Liver (tissue), 9 donors: ENCODE results near the gene DHPS. TPM values are rescaled to one million over a fixed set of nuclear protein-coding genes. Genes with fewer than 3 reads are reported as not detected.
A peak's percentile ranks its signal among the peaks of the same experiment; 100 is the strongest.

ENCODE experiments used
- DNase-seq: peaks from one replicate; pipeline ENCODE4 v3.0.0-alpha.2; 2017; ENCODE audit warnings: low spot score
- H3K27ac ChIP-seq, 2 donors: one replicate each; pipeline ENCODE4 v1.7.0; 2013; ENCODE audit warnings: inconsistent platforms in 2 of 2, low read length in 2 of 2, control low read depth in 1 of 2, low read depth in 1 of 2, mild to moderate bottlenecking in 1 of 2
- H3K27me3 ChIP-seq, 4 donors: one replicate each; pipeline versions ENCODE4 v1.6.1 to v1.7.0; 2013; ENCODE audit warnings: low read length in 3 of 4, inconsistent platforms in 1 of 4, mild to moderate bottlenecking in 1 of 4, moderate library complexity in 1 of 4; ENCODE audit not compliant: control insufficient read depth in 4 of 4, insufficient read depth in 4 of 4
- H3K36me3 ChIP-seq, 4 donors: one replicate each; pipeline versions ENCODE4 v1.6.1 to v1.7.0; 2013; ENCODE audit warnings: low read length in 3 of 4, mild to moderate bottlenecking in 3 of 4, low read depth in 1 of 4, moderate library complexity in 1 of 4; ENCODE audit not compliant: control insufficient read depth in 4 of 4, insufficient read depth in 3 of 4
- H3K4me1 ChIP-seq, 4 donors: one replicate each; pipeline versions ENCODE4 v1.6.1 to v1.7.0; 2013; ENCODE audit warnings: low read length in 3 of 4, mild to moderate bottlenecking in 3 of 4, moderate library complexity in 1 of 4; ENCODE audit not compliant: control insufficient read depth in 4 of 4, insufficient read depth in 4 of 4
- H3K4me3 ChIP-seq, 3 donors: one replicate each; pipeline versions ENCODE4 v1.6.1 to v1.7.0; 2013; ENCODE audit warnings: low read length in 3 of 3, control low read depth in 1 of 3, low read depth in 1 of 3, mild to moderate bottlenecking in 1 of 3
- H3K9ac ChIP-seq, 2 donors: one replicate each; pipeline ENCODE4 v1.7.0; 2013; ENCODE audit warnings: low read length in 2 of 2, mild to moderate bottlenecking in 2 of 2, moderate library complexity in 2 of 2, control low read depth in 1 of 2, low read depth in 1 of 2
- H3K9me3 ChIP-seq, 4 donors: one replicate each; pipeline versions ENCODE4 v1.6.1 to v1.7.0; 2013; ENCODE audit warnings: low read length in 3 of 4; ENCODE audit not compliant: control insufficient read depth in 4 of 4
- FOXA1 ChIP-seq: IDR thresholded peaks from 2 replicates; pipeline ENCODE4 v1.6.1; 2016; ENCODE audit warnings: antibody characterized with exemption
- FOXA2 ChIP-seq: IDR thresholded peaks from 2 replicates; pipeline ENCODE4 v1.6.1; 2016; ENCODE audit warnings: antibody characterized with exemption
- GABPA ChIP-seq, 2 donors: IDR thresholded peaks in 1 of 2; conservative IDR thresholded peaks in 1 of 2; 2 replicates each; pipeline ENCODE4 v1.6.1; 2016; ENCODE audit warnings: antibody characterized with exemption in 2 of 2, mild to moderate bottlenecking in 1 of 2, moderate library complexity in 1 of 2
- RAD21 ChIP-seq, 2 donors: IDR thresholded peaks; 2 replicates each; pipeline ENCODE4 v1.6.1; 2016; ENCODE audit warnings: antibody characterized with exemption in 2 of 2, mild to moderate bottlenecking in 2 of 2
- RXRA ChIP-seq, 2 donors: IDR thresholded peaks; 2 replicates each; pipeline ENCODE4 v1.6.1; 2017 to 2018; ENCODE audit warnings: antibody characterized with exemption in 2 of 2, mild to moderate bottlenecking in 1 of 2
- WGBS: extraction: QIAGEN DNeasy Blood & Tissue Kit; methylation state at CpG from one replicate; pipeline ENCODE4 v1.1.7; 2013; 5-methylcytosine and 5-hydroxymethylcytosine counted together
- polyA plus RNA-seq, 2 donors: library from polyadenylated mRNA; stranded (reverse) in 1 of 2; unstranded in 1 of 2; fragments of 200-250 nt in 1 of 2; fragments of >200 nt in 1 of 2; fragmentation: Nextera tagmentation in 1 of 2; extraction: Ambion mirVana in 1 of 2; gene quantifications; one replicate each; pipeline versions ENCODE4 v1.2.1 to v1.2.3, GENCODE V29; 2013 to 2015
- total RNA-seq, 2 donors: library from RNA; depleted of rRNA; stranded (reverse); fragments of >200 nt; gene quantifications; one replicate each; pipeline ENCODE4 v1.2.3, GENCODE V29; 2014
- TF ChIP-seq, protein P1 (sequence below): IDR thresholded peaks from 2 replicates; pipeline ENCODE4 v1.6.1; 2016; ENCODE audit warnings: antibody characterized with exemption, mild to moderate bottlenecking
- donor health status: healthy.
- donor health status: healthy.
- donor health status: healthy.
- donor health status: healthy.
- donor health status: healthy.

DHPS gene
- total and polyA plus RNA-seq, 4 donors: 29.1 to 53.9 (median 42.6) TPM

DNA sequence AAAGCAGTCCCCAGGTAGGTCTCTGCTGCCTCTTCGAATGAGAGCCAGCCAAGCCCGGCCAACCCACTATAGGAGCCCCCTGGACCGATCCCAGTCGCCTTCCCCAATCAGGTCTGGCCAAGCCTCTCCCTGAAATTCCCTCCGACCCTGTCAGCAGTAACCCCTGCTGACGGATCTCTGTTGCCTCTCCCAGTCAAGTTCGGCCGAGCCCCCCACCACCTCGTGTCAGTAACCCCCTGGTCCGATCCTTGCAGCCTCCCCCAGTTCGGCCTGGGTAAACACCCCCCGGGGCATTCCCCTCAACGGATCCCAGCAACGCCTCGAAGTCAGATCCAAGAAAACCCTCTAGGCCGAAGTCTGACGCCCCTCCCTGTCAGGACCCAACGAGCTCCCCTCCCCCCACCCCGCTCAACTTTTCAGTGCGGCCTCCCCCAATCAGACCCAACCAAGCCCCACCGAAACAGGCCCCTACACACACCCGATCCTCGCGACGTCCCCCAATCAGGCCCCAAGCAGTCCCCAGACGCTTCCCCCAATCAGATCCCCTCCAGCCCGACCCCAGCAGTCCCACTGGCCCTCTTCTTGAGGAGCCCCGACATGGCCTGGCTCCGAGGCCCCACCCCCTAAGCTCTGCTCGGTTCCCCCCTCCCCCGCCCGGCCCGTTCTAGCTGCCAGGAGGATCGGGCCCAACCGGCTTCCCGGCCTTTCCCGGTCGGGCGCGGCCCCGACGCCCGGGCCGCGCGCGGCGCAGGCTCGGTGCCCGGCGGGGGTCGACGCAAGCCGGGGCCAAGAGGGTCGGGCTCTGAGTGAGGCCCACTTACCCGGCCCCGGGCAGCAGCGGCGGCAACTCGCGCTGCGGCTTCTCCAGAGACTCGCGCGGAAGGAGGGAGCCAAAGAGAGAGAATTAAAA is 40.2 kb upstream of the DHPS start:
- Histone ChIP-seq H3K27me3 (no peaks in the 10 kb centered on the region), H3K9ac (peak overlapping the region; percentile 45 to 79), H3K36me3 (peaks cover 0 to 8% (median 3%) of the 10 kb centered on the region in 4 donors), H3K4me1 (peaks cover 6 to 42% (median 35%) of the 10 kb centered on the region in 4 donors), H3K9me3 (no peaks in the 10 kb centered on the region), H3K27ac (peak overlapping the region; percentile 26 to 79), H3K4me3 (peak overlapping the region; percentile 54 to 98 (median 78))
- TF ChIP-seq, protein P1, sequence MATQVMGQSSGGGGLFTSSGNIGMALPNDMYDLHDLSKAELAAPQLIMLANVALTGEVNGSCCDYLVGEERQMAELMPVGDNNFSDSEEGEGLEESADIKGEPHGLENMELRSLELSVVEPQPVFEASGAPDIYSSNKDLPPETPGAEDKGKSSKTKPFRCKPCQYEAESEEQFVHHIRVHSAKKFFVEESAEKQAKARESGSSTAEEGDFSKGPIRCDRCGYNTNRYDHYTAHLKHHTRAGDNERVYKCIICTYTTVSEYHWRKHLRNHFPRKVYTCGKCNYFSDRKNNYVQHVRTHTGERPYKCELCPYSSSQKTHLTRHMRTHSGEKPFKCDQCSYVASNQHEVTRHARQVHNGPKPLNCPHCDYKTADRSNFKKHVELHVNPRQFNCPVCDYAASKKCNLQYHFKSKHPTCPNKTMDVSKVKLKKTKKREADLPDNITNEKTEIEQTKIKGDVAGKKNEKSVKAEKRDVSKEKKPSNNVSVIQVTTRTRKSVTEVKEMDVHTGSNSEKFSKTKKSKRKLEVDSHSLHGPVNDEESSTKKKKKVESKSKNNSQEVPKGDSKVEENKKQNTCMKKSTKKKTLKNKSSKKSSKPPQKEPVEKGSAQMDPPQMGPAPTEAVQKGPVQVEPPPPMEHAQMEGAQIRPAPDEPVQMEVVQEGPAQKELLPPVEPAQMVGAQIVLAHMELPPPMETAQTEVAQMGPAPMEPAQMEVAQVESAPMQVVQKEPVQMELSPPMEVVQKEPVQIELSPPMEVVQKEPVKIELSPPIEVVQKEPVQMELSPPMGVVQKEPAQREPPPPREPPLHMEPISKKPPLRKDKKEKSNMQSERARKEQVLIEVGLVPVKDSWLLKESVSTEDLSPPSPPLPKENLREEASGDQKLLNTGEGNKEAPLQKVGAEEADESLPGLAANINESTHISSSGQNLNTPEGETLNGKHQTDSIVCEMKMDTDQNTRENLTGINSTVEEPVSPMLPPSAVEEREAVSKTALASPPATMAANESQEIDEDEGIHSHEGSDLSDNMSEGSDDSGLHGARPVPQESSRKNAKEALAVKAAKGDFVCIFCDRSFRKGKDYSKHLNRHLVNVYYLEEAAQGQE: no peak
- TF ChIP-seq RXRA (IDR thresholded peaks at IDR 0.05): peak in 1 of 2 donors; percentile 30
- no peak for TF ChIP-seq RAD21 (IDR thresholded peaks at IDR 0.05)
- under 1% methylated on average over 65 of the region's 65 CpGs for WGBS
- DNase-seq: peak; percentile 71

DNA sequence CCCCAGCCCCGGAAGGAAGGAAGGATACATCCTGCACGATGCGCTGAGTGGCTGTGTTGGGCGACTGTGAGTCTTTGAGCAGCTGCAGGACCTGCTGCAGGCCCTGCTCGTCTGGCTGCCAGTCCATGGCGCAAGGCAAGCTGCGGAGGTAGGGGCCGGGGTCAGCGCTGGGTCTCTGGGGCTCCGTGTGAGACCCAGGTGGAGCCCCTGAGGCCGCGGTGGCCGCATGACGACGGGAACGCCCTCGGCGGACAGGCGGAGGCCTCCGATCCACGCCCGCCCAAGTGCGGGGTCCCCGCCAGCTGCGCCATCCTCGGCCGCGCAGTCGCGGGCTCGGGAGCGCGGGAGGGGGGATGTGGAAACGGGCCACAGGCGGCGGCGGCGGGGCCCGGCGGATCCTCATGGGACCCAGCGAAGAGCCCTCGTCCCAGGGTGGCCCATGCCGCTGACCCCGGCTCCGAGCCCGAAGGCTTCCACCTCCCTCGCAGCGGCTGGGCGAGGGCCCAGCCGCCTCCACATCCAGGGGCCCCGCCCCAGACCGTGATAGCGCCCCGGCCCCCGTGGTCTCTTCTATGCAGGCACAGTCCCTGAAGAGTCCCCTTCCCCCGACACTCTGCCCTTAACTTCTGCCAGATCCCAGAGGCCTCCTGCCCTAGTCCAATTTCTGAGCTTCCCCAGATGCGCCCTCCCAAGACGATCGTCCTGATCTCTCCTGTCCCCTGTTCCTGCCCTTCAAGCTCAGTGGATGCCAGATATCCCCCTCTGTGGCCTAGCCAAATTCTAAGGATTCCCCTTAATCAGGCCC is 39.4 kb upstream of the DHPS start:
- 11% methylated on average over 59 of the region's 59 CpGs for WGBS
- peak overlapping the region; percentile 26 to 79 for H3K27ac ChIP-seq
- H3K9ac ChIP-seq: peak overlapping the region; percentile 11 to 79
- H3K9me3 ChIP-seq: no peaks in the 10 kb centered on the region
- H3K36me3 ChIP-seq: peaks cover 0 to 8% (median 3%) of the 10 kb centered on the region in 4 donors
- DNase-seq: peak; percentile 50
- peaks cover 9 to 42% (median 37%) of the 10 kb centered on the region in 4 donors for H3K4me1 ChIP-seq
- H3K4me3 ChIP-seq: peak overlapping the region; percentile 54 to 98 (median 78)
- H3K27me3 ChIP-seq: no peaks in the 10 kb centered on the region
- TF ChIP-seq GABPA (IDR thresholded peaks at IDR 0.05 in 1 of 2, conservative IDR thresholded peaks at IDR 0.05 in 1 of 2) (no peak), FOXA1 (no peak)

DNA sequence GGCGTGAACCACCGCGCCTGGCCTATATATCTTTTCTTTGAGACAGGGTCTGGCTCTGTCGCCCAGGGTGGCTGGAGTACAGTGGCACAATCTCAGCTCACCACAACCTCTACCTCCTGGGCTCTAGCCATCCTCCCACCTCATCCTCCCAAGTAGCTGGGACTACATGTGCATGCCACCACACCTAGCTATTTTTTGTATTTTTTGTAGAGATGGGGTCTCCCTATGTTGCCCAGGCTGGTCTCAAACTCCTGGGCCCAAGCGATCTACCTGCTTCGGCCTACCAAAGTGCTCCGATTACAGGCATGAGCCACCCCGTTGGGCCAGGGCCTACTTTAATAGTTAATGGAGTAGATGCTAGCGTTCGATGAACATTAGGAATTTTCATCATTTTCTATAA is 38.6 kb upstream of the DHPS start:
- Histone ChIP-seq H3K36me3 (peaks cover 0 to 12% (median 6%) of the 10 kb centered on the region in 4 donors), H3K4me3 (no peak overlapping the region), H3K4me1 (peaks cover 11 to 50% (median 44%) of the 10 kb centered on the region in 4 donors), H3K9ac (no peak overlapping the region), H3K27ac (no peak overlapping the region), H3K9me3 (no peaks in the 10 kb centered on the region), H3K27me3 (no peaks in the 10 kb centered on the region)
- TF ChIP-seq, protein P1: no peak
- no peak for TF ChIP-seq FOXA2
- no peak for DNase-seq
- 91% methylated on average over 10 of the region's 10 CpGs for WGBS
